KG1 (cell line): Measurements from ENCODE around the gene SPINK1.
"Not testable (repeated sequence)": the region's sequence is repeated elsewhere in the genome, so short reads cannot be mapped to it uniquely, and the experiment has no call there.

Experiments
- DNase-seq: peaks from one replicate; lab custom pipeline; 2025; lab: John Stamatoyannopoulos, UW

SPINK1 gene

DNA sequence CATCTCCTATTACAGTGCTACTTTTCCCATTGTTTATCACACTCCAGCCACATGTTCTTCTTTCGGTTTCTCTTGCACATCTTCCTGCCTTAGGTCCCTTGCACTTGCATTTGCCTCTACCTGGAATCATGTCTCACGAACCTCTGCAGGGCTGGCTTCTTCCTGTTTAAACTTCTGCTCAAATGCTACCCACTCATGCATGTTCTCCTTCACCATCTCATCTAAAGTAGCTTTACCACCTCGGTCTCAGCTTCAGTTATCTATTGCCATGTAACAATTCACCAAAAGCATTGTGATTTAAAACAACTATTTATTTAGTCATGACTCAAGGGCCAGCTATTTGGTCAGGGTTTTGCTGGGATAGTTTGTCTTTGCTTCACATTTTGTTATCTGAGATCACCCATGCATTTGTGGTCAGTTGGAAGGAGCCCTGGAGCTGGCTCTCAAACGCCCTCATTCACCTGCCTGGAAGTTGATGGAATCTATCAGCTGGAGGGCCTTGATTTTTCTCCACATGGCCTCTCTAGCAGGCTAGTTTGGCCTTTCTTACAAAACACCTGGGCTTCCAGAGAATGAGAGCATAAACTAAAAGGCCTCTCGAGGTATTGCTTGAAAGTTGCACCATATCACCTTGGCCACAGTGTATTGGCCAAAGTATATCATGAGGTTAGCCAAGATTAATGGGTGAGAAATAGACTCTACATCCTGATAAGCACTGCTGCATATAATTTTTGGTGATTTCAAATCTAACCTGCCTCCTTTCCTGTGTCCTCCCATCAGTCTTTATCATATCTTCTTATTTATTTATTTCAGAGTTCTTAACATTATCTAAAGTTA is 21.4 kb downstream of the SPINK1 start:
- no peak for DNase-seq

GRCh38 chr5:147805030-147805454 is 26.4 kb downstream of the SPINK1 start:
- DNase-seq, result peak; percentile 61

- DNase-seq, result no peak
These were observed 27.1 kb downstream of the SPINK1 start for GRCh38 chr5:147804334-147804733.

GRCh38 chr5:147803926-147804325 is 27.5 kb downstream of the SPINK1 start:
- DNase-seq, result no peak

DNA sequence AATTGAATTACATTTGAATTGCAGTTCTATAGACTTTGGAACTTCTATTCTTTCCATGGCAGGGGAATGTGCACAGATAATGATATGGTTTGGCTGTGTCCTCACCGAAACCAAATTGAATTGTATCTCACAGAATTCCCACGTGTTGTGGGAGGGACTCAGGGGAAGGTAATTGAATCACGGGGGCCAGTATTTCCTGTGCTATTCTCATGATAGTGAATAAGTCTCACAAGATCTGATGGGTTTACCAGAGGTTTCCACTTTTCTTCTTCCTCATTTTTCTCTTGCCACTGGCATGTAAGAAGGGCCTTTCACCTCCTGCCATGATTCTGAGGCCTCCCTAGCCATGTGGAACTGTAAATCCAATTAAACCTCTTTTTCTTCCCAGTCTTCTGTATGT is 28.3 kb downstream of the SPINK1 start:
- DNase-seq, result not testable (repeated sequence)

- no peak for DNase-seq
These were observed 30.0 kb downstream of the SPINK1 start for GRCh38 chr5:147801461-147801860.

- DNase-seq, result no peak
These were observed 31.0 kb downstream of the SPINK1 start for GRCh38 chr5:147800491-147800890.

DNA sequence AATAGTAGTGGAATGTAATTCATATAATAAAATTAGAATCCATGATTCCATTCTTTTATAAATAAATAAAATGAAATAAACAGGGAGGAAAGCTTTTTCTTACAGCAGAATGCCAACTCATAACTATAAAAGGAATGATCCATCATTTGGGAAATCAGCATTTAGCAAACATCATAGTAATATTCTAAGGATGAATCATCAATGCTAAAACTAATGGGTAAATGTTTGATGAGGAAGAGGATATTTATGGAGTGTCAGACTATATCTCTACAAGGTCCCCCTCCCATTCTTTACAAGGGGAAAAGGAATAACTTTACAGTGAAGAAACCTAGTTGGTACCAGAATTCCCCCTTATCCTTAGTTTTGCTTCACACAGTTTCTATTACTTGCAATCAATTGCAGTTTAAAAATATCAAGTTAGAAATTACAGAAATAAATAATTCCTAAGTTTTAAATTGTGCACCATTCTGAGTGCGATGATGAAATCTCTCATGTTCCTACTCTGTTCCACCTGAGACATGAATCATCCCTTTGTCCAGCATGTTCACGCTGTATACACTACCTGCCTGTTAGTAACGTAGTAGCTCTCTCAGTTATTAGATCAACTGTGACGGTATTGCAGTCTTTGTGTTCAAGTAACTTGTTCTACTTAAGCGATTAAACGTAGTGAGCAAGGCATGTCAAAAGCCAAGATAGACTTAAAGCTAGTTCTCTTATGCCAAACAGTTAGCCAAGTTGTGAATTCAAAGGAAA is 34.7 kb downstream of the SPINK1 start:
- no peak for DNase-seq

DNA sequence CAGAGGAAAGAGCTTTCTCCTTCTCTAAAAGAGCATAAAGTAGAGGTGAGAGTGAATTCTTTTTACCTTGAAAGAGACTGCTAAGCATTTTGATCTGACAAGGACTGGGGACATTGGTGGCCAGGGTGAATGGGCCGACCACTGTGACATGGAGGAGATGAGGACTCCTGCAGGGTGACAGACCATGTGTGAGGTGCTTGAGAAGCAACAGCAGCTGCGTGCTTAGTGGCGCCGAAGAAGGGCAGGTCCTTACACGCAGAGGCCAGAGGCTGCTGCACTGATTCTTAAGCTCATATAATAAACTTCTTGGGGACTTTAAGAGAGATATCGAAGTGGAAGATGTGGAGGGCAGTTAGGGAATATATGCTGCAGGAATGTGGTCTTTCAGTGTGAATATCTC is 40.3 kb downstream of the SPINK1 start:
- no peak for DNase-seq

GRCh38 chr5:147789820-147790219 is 41.7 kb downstream of the SPINK1 start:
- DNase-seq, result no peak

DNA sequence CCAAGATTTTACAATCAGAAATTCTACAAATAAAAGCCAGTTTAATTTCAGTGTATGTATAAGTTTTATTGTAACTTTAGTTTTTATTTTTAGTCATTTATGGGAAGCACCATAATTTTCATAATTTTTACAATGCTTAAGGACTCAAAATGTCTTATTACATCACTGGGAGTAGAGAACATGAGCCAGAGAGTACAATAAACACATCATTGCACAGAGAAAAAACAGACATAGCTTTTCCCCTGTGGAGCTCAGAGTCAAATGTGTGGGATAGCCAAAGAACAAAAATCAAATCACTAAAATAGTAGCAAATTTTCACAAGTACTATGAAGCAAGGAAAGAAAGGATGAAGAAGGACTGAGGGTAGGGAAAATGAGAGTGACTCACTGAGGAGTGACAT is 43.4 kb downstream of the SPINK1 start:
- DNase-seq, result no peak

DNA sequence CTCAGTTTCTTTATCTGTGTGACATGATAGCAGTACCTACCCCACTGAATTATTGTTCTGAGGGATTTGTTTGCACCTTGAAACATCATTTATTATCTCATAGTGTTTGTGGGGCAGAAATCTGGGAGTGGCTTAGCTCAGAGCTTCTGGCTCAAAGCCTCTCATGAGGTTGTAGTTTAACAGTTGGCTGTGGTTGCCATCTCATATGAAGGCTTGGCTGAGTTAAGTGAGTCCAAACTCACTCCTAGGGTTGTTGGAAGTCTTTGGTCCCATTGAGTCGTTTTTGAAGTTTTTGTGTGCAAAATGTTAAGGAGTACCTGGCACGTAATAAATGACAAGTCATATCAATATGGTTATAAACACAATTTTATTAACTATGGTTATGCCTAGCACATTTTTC is 45.3 kb downstream of the SPINK1 start:
- DNase-seq, result no peak

GRCh38 chr5:147784146-147784987 is 47.1 kb downstream of the SPINK1 start:
- DNase-seq, result no peak

DNA sequence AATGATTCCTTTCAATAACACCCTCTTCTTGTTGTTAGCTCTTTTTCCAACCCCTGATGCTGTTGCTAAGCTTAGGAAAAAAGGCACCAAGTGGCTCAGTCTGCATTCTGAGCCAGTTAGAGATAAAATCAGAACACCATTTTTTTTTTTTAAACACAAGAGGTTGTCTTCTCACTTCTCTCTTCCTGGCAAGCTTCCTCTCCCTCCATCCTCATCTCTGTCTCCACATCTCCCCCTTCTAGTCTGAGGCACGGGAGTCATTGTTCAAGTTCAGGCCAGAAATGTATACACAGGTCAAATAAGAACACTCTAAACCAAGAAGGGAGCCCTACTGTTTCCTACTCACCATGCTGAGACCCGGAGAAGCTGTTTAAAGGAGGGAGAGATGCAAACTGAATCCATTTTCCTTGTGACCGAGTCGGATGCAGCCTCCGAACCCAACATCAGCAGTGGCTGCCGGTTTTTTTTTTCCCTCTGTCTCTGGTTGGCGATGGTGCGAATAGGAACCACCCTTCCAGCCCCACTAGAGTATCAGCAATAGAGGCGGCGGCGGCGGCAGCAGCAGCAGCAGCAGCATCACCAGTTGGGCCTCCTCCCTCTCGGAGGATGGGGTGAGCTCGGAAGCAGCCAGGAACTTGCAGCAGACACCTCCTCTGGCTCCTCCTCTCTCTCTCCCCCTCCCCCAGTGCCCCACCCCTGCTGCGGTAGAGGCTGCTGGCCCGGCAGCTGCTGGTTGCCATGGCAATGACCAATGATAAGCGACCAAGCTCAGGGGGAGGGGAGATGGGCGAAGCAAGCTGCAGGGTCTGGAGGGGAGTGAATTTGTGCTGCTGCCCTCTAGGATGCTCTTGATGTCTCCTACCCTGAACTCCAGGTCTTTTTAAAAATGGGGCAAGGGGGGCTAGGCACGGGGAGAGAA is 49.1 kb downstream of the SPINK1 start, which contains the start of gene JAKMIP2:
JAKMIP2 (minus strand) TSS at position 619 of the 919 bp plus-strand sequence. CDS start 110,922 bp downstream, outside the sequence.
- DNase-seq, result no peak

DNA sequence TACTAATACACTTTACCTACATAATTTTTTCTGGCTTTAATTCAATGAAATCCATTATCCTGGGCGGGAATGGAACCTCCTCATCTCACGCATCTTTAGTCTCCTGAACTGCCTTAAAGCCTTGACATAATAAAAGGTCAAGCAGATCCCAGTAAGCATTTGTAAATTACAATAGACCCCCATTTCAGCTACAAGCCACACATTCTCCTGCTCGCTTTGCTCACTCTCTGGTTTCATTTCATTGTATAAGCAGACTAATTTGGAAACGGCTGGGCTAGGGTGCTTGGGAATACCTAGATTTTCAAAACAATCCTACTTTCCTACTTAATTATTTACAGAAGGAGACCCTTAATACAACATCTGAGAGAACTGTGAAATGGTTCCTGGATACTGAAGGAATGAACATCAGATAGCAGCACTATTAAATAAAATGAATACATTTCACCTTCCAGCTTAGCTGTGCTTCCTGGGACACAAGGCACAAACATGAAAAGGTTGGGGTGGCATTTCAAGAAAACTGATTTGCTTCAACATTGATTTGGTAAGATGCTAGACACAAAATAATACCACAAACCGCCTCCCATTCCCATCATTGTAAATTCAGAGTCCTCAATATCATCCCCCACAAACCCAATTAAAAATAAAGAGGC is 50.4 kb downstream of the SPINK1 start:
- no peak for DNase-seq

DNA sequence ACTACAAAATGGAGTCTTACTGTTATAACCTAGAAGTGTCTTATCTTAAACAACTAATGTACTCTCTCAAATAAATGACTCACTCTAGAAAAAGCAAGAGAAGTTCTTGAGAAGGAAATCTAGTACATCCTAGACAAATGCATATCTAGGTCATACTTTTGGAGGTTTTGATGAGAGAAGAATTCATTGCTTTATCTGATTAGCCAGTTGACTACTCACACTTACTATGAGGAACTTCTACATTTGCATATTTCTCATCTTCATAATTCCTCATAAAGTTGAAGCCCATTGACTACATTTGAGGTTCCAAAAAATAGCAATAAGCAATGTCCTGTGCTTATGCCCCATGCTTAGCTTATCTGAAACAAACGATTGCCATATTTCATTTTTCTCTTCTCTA is 51.8 kb downstream of the SPINK1 start:
- no peak for DNase-seq

GRCh38 chr5:147776989-147777388 is 54.5 kb downstream of the SPINK1 start:
- DNase-seq, result no peak
